NCI-H2029 (cell line): ENCODE measurements around the gene PSMD2.
"Not testable (repeated sequence)": the region's sequence is repeated elsewhere in the genome, so short reads cannot be mapped to it uniquely, and the experiment has no call there.

ENCODE experiments used
- DNase-seq: peaks from one replicate; lab custom pipeline; 2025; lab: John Stamatoyannopoulos, UW

PSMD2 gene

GRCh38 chr3:184298759-184299487, at the start of gene PSMD2:
Gene PSMD2, plus strand, starts transcription at chr3:184299241. Its CDS starts 26 bp downstream, at chr3:184299267.
- DNase-seq = peak; percentile 97

- DNase-seq = peak; percentile 98
Observed at GRCh38 chr3:184249412-184250166, 49.5 kb upstream of the PSMD2 start, which contains the start of gene EEF1AKMT4. Gene EEF1AKMT4, plus strand, starts transcription at chr3:184249672. Its CDS starts 23 bp downstream, at chr3:184249695.

- peak; percentile 88 for DNase-seq
Observed at GRCh38 chr3:184250167-184250828, 48.7 kb upstream of the PSMD2 start.

GRCh38 chr3:184255291-184256039, 43.6 kb upstream of the PSMD2 start:
- DNase-seq = no peak

- no peak for DNase-seq
Observed at GRCh38 chr3:184257083-184257915, 41.7 kb upstream of the PSMD2 start.

- no peak for DNase-seq
Observed at GRCh38 chr3:184258926-184259325, 40.1 kb upstream of the PSMD2 start.

- no peak for DNase-seq
Observed at GRCh38 chr3:184259396-184259877, 39.6 kb upstream of the PSMD2 start.

GRCh38 chr3:184259878-184260723, 38.9 kb upstream of the PSMD2 start:
- DNase-seq = no peak

- DNase-seq = no peak
Observed at GRCh38 chr3:184260724-184261269, 38.2 kb upstream of the PSMD2 start.

- peak; percentile 86 for DNase-seq
Observed at GRCh38 chr3:184261270-184261853, 37.7 kb upstream of the PSMD2 start, which contains the start of gene CAMK2N2. Gene CAMK2N2, minus strand, starts transcription at chr3:184261553. Its CDS starts 268 bp downstream, at chr3:184261285.

GRCh38 chr3:184261854-184262763, 36.9 kb upstream of the PSMD2 start:
- peak; percentile 61 for DNase-seq

GRCh38 chr3:184262764-184263179, 36.3 kb upstream of the PSMD2 start:
- DNase-seq = no peak

- not testable (repeated sequence) for DNase-seq
Observed at GRCh38 chr3:184267249-184267648, 31.8 kb upstream of the PSMD2 start.

GRCh38 chr3:184272269-184272668, 26.8 kb upstream of the PSMD2 start:
- no peak for DNase-seq

- DNase-seq = no peak
Observed at GRCh38 chr3:184275381-184275701, 23.7 kb upstream of the PSMD2 start.

GRCh38 chr3:184275961-184276910, 22.8 kb upstream of the PSMD2 start, which contains the start of gene ECE2:
Gene ECE2, plus strand, starts transcription at chr3:184276022. Its CDS starts 132 bp downstream, at chr3:184276154.
- DNase-seq = no peak

GRCh38 chr3:184277366-184277765, 21.7 kb upstream of the PSMD2 start:
- DNase-seq = no peak
